HG03575 (cell line): ENCODE data around the gene RNF144A.

Source experiments
- ATAC-seq: cut with Tn5 transposase; IDR thresholded peaks from one replicate; pipeline ENCODE4 v1.9.1; 2021; ENCODE audit not compliant: unreplicated experiment, insufficient number of reproducible peaks, low FRiP score; ENCODE audit errors: extremely low read depth

RNF144A gene

GRCh38 chr2:7013471-7014160 lies 96.4 kb downstream of the RNF144A start:
- no peak for ATAC-seq

- no peak for ATAC-seq
Observed at GRCh38 chr2:7014174-7014640, 97.0 kb downstream of the RNF144A start.

DNA sequence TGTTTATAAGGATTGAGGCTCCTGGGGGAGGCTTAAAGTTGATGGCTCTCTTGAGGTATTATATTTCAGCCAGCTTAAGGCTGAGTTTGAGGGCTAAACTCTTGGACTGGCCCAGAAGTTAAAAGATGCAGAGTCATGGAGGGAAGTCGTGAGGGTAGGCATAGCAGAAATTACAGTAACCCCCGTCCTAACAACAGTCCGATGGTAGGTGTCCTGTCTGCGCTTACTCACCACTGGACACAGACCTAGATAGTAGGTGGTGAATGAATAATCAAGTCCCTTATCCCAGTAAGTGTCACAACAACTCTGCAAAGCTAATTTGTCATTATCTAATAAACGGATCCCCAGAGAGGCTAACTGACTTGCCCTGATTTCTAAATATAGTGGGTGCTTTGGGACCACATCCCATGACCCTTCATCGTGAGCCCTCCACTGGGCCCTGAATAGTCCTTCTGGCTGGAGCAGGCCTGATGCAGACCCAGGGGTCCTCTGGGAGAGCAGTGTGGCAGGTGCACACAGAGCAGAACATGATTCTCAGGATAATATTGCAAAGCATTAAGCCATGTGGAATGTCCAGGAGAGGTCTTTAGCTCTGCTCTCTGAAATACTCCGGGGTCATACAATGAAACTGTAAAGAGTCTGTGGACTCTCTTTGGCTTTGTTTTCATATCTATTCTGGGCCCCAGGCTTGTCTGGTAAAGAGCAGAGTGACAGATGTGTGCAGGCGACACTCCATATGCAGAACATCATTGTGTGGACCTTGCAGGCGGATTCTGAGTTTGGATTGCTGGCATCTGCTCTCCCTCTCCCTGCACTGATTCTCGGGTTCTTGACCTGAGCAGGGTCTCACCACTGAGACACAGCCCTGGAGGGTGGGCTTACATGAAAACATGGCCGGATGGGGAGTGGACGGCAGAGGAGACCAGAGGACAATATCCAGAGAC lies 98.1 kb downstream of the RNF144A start:
- ATAC-seq, result no peak

DNA sequence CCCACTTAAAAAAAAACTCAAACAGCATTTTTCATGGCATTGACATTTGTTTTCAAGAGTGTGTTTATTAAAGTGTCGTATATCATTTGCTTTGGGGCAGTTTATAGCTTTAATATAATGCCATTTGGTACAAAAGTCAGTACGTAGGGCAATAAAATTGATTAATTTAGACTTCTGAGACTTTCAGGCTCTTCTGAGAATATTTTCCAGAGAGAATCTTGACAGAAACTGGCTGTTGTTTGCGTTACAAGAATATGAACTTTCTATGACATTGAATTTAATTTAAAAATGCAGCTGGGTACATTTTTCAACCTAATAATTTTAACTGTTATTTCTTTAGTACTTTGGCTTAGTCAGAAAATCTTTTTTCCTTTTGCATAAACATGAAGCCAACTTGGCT lies 98.9 kb downstream of the RNF144A start:
- no peak for ATAC-seq

DNA sequence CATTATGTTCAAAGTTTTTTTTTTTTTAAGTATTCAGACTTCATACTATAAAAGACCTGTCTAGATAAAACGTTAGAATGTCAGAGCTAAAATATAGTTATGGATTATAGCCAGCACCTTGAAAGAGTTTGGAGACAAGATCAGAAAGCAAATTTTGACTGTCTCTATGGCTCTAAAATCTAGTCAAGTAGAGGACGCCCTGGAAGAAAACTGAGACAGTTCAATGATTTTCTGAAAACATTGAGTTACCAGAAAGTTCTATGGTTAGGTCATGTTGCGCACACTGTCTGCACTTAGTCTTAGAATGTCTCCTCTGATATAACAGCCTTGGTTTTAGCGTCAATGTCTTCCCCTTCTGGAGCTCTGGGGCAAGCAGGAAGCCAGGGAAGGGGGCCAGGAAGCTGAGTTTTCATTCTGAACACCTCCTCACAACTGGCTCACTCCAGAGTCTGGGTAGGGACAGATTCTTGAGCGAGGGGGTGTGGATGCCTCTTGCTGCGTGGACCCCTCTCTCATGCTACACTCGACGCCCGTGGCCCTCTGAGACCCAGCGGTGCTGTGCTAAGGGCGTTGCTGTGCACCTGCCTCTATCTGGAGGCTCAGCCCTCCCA lies 99.5 kb downstream of the RNF144A start:
- ATAC-seq, result no peak

- no peak for ATAC-seq
Observed at GRCh38 chr2:7017671-7018281, 100.6 kb downstream of the RNF144A start.

GRCh38 chr2:7018282-7018701 lies 101.1 kb downstream of the RNF144A start:
- ATAC-seq, result no peak

DNA sequence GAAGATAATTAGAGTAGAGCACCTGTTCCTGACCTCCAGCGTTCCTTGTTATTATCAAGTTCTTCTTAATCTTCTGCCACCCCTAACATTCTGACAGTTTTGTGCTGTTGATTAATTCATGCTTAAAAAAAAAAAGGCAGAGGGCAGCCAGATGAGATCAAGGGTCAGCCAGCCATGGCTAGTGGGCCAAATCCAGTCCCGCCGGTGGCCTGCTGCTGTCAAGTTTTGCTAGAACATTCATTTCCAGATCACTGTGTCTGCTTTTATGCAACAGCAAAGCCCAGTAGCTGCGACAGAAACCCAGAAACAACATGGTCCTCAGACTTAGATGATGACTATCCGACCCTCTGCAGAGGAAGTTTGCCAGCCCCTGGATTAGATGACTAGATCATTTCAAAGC lies 101.6 kb downstream of the RNF144A start:
- ATAC-seq, result no peak

DNA sequence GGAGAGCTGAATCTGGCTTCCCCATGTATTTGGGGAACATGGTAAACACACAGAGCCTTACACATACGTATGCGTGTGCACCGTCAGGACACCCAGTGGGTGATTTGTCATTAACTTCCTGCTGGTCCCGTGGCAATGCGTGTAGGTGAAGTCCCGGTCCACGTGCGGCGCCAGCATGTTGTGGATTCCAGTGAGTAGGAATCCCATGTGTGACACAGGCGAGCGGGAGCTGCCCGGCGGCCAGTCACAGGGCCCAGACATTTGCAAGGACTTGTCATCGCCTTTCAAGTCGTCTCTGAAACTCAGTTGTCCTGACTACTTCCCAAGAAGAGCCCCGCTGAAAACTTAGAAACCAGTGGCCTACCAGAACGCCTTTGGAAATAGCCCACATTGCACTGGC lies 102.0 kb downstream of the RNF144A start:
- no peak for ATAC-seq

GRCh38 chr2:7020059-7020458 lies 102.8 kb downstream of the RNF144A start:
- no peak for ATAC-seq

DNA sequence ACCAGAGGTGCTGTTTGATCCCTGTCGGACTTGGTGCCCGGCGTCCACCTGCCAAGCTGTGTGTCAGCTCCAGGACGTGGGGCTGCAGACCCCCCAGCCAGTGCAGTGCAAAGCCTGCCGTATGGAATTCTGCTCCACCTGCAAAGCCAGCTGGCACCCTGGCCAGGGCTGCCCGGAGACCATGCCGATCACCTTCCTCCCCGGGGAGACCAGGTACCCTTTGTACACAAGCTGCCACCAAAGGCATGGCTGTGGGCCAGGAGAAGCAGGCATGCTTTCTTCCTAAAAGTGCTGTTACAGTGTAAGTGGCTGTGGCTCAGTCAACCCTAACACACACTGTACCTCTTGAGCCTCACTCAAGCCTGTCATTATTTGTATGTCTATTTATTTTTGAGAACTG lies 103.3 kb downstream of the RNF144A start:
- ATAC-seq, result no peak

- ATAC-seq, result no peak
Observed at GRCh38 chr2:7020939-7021470, 103.8 kb downstream of the RNF144A start.

- ATAC-seq, result no peak
Observed at GRCh38 chr2:7022492-7023385, 105.5 kb downstream of the RNF144A start.

DNA sequence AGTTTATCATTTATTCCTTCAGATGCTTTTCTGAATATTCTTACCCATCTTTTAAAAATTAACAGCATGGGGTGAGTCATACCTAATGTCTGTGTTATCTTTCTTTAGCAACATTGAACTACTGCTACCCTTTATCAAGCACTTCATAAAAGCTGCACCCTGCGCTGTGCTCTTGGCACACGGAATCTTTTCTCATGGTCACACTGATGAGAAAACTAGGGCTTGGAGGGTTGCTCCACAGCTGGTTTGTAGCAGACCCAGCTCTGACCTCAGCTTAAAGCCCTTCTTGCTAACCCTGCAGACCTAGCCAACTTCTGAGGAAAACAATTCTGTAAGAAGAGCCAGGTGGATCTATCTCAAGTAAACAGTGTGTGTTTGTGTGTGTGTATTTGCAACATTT lies 106.3 kb downstream of the RNF144A start:
- no peak for ATAC-seq

- no peak for ATAC-seq
Observed at GRCh38 chr2:7024261-7024660, 107.0 kb downstream of the RNF144A start.

DNA sequence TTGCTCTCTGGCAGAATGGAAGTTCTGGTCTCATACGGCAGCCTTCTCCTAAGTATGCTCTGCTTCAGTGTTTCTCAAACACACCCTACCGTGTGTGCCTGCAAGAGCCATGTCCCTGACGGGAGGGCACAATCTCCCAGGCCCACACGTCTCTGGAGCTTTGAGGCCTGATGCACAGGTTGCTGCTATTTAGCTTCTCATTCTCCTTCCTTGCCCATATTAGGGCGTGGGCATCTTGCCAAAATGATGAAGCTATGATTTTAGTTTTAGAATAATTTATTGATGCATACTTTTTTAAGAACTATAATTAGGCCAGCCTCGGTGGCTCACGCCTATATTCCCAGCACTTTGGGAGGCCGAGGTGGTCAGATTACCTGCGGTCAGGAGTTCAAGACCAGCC lies 107.9 kb downstream of the RNF144A start:
- no peak for ATAC-seq

DNA sequence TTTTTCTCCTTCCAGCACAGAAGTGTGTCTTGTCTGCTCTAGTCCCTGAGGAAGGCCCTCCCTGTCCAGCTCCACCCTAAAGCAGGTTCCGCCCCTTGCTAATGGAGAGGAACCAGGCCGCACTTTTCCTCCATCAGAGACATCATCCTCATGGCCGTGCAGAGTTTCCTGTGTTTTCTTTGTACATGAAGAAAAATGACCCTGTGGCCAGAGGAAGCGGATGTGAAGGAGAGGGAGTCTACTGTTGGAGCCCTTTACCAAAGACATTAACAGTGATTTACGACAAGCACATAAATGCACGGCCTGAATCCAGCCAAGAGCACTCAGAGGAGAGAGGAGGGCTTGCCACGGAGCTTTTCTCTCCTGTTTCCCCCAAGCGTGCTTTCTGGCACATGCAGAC lies 109.5 kb downstream of the RNF144A start:
- ATAC-seq, result no peak

GRCh38 chr2:7027411-7027810 lies 110.2 kb downstream of the RNF144A start:
- ATAC-seq, result no peak
